Stimulated activated CD8-positive, alpha-beta memory T cell treated with anti-CD3 and anti-CD28 coated beads, Interleukin-7, amount 100 ng/mL, for 48 hours (primary cell): ENCODE measurements around the gene LRRC73.
"Not testable (repeated sequence)": the region's sequence is repeated elsewhere in the genome, so short reads cannot be mapped to it uniquely, and the experiment has no call there.

Source experiments
- DNase-seq, 2 donors: peaks; one replicate each; pipeline ENCODE4 v3.0.0-alpha.2; 2020; ENCODE audit warnings: low read depth in 1 of 2; ENCODE audit errors: extremely low read depth in 1 of 2

Gene LRRC73

GRCh38 chr6:43511824-43512415 lies 1.8 kb upstream of the LRRC73 start:
- no peak for DNase-seq

GRCh38 chr6:43510827-43511163 lies 649 bp upstream of the LRRC73 start:
- no peak for DNase-seq

GRCh38 chr6:43509142-43509983 lies 783 bp downstream of the LRRC73 start:
- DNase-seq, result no peak

GRCh38 chr6:43508481-43509141 lies 1.5 kb downstream of the LRRC73 start:
- no peak for DNase-seq

- peak; percentile 49 to 61 for DNase-seq
These were observed 3.3 kb downstream of the LRRC73 start for GRCh38 chr6:43506667-43507471.

- no peak for DNase-seq
These were observed 4.0 kb downstream of the LRRC73 start for GRCh38 chr6:43506171-43506570.

GRCh38 chr6:43505718-43506117 lies 4.4 kb downstream of the LRRC73 start:
- no peak for DNase-seq

GRCh38 chr6:43504756-43505593 lies 5.2 kb downstream of the LRRC73 start:
- DNase-seq, result no peak

- DNase-seq, result no peak
These were observed 6.7 kb downstream of the LRRC73 start for GRCh38 chr6:43503443-43503842.

GRCh38 chr6:43502666-43503065 lies 7.5 kb downstream of the LRRC73 start:
- DNase-seq, result no peak

- no peak for DNase-seq
These were observed 9.2 kb downstream of the LRRC73 start for GRCh38 chr6:43500921-43501320.

GRCh38 chr6:43499028-43499815 lies 10.9 kb downstream of the LRRC73 start:
- DNase-seq, result no peak

GRCh38 chr6:43498291-43498690 lies 11.9 kb downstream of the LRRC73 start:
- not testable (repeated sequence) for DNase-seq

GRCh38 chr6:43497689-43498088 lies 12.5 kb downstream of the LRRC73 start:
- DNase-seq, result no peak

GRCh38 chr6:43497129-43497396 lies 13.1 kb downstream of the LRRC73 start:
- no peak for DNase-seq

- no peak for DNase-seq
These were observed 13.6 kb downstream of the LRRC73 start for GRCh38 chr6:43496370-43497128.

- no peak for DNase-seq
These were observed 14.7 kb downstream of the LRRC73 start for GRCh38 chr6:43495409-43495941.

- DNase-seq, result no peak
These were observed 15.4 kb downstream of the LRRC73 start for GRCh38 chr6:43494766-43495165.

GRCh38 chr6:43494321-43494720 lies 15.8 kb downstream of the LRRC73 start:
- DNase-seq, result no peak
